ENCODE results near the gene RAPGEF4.

- TF ChIP-seq CTCF (IDR thresholded peaks at IDR 0.05): no peak
- TF ChIP-seq TCF7L2 (IDR thresholded peaks at IDR 0.05; ENCODE audit: low read depth, low read length): no peak
Measured at GRCh38 chr2:173062801-173063200, 327.2 kb downstream of the RAPGEF4 start.

All from Panc1 (cell line).